ENCODE data around the gene EXOC6B. TPM values are rescaled to one million over a fixed set of nuclear protein-coding genes. Genes with fewer than 3 reads are reported as not detected.

Gene EXOC6B
- total RNA-seq, 1 donor from 2014 or later, result 45.3 TPM

- no peak for DNase-seq
These were observed 3.1 kb upstream of the EXOC6B start for GRCh38 chr2:72828840-72829507.

DNA sequence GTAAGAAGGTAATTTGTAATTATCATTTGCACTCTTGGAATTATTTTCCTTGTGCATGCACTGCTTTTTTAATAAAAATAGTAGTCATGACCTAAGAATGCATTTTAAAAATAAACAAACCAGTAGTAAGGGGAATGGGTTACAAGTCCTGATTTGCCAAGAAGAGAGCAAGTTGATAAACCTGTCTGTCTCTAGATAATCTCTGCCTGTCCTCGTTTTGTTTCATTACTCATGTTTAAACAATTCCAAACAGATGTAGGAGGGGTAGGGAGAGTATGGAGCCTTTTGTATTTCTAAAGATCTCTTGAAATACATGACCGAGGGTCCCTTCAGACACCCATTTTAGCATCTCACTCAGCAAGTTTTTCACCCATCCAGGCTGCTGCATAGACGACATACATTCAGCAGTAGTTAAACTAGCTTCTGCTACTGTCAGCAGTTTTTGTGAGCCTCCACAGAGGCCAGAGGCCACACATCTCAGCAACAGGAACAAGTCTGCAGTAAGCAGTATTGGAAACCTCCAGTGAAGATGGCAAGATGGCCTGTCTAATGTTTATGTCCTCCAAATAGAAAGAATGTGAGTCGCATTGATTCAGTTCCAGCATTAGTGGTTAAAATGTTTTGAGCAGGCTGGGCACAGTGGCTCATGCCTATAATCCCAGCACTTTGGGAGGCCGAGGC lies 2.3 kb upstream of the EXOC6B start:
- DNase-seq, result peak; percentile 1

GRCh38 chr2:72827487-72827886 lies 1.7 kb upstream of the EXOC6B start:
- no peak for DNase-seq

DNA sequence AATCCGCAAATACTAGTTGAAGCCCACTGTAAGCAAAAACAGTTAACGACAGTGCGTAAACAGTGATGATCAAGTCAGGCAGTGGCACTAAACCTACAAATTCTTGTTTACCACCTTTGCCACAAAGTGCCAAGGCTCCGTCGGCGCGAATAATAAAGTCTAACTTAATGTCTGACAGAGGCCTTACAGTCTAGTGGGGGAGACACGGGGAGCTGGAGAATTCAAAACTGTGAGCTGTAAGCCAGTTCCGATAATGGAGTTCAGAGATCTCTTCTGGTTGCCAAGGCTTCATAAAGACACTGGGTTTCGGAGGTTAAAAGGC lies 284 bp upstream of the EXOC6B start:
- peak; percentile 22 for DNase-seq

GRCh38 chr2:72824224-72824842 lies 1.5 kb downstream of the EXOC6B start:
- no peak for DNase-seq

DNA sequence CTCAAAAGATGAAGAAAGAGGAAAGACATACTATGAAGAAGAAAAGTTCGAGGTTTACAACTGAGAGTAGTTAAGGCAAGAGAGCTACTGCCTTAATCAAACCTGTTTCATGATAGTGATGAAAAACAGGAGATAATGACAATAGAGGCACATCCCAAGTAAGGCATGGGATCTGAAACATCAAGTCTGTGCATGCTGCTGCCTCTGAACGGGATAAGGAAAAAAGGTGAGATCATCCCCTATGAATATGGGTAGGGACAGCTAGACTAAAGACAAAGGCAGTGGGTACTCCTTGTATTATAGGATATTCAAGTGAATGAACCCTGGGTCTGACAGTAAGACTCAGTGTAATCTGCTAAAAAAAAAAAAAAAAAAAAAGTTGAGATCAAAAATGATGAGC lies 3.0 kb downstream of the EXOC6B start:
- no peak for DNase-seq

GRCh38 chr2:72821983-72822382 lies 3.9 kb downstream of the EXOC6B start:
- no peak for DNase-seq

DNA sequence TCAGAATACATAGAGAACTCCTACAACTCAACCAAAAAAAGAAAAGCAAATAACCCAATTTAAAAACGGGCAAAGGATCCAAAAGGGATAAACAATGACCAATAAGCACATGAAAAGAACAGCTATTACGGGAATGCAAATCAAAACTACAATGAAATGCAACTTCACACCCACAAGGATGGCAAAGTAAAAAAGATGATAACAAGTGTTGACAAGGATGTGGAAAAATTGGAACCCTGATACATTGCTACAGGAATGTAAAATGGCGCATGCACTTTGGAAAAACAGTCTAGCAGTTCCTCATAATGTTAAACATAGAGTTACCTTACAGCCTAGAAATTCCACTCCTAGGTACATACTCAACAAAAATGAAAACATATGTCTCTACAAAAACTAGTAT lies 4.7 kb downstream of the EXOC6B start:
- no peak for DNase-seq

GRCh38 chr2:72819501-72819900 lies 6.3 kb downstream of the EXOC6B start:
- no peak for DNase-seq

GRCh38 chr2:72815655-72816278 lies 10.1 kb downstream of the EXOC6B start:
- no peak for DNase-seq

DNA sequence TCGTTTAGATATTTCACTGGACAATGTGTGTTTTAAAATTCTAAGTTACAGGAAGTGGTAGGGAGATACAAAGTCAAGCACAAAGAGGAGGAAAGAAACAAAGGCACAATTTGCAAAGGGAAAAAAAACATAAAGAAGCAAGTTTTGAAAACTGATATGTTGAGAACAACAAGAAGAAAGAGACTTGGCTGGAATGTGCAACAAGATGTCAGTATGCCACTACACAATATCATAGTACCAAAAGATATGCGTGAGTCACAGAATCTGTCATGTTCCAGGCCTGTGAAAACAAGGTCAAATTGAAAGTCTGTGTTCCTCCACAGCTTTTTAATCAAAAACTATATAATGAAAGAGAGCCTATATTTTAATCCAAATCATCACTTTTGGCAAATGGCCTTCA lies 12.0 kb downstream of the EXOC6B start:
- DNase-seq, result no peak

DNA sequence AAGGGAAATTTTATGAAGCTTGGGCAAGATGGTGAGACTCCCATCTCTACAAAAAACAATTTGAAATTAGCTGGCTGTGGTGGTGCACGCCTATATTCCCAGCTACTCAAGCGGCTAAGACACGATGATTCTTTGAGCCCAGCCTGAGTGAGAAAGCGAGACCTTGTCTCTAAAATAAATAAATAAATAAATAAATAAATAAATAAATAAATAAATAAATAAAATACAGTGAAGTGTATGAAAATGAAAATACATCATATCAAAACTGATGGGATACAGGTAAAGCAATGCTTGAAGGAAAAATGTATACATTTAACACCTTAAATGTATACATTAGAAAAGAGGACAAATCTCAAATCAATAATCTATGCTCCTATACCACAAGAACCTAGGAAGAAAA lies 15.7 kb downstream of the EXOC6B start:
- DNase-seq, result no peak

- DNase-seq, result no peak
These were observed 16.7 kb downstream of the EXOC6B start for GRCh38 chr2:72809095-72809494.

DNA sequence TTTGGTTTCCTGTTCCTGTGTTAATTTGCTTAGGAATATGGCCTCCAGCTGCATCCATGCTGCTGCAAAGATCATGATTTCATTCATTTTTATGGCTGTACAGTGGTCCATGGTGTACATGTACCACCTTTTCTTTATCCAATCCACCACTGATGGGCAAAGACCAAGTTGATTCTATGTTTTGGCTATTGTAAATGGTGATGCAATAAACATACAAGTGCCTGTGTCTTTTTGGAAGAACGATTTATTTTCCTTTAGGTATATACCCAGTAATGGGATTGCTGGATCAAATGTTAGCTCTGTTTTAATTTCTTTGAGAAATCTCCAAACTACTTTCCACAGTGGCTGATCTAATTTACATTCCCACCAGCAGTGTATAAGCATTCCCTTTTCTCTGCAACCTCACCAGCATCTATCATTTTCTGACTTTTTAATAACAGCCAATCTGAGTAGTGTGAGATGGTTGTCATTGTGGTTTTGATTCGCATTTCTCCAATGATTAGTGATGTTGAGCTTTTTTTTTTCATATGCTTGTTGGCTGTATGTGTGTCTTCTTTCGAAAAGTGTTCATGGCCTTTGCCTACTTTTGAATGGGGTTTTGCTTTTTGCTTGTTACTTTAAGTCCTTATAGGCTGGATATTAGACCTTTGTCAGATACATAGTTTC lies 19.4 kb downstream of the EXOC6B start:
- DNase-seq, result no peak

- no peak for DNase-seq
These were observed 22.1 kb downstream of the EXOC6B start for GRCh38 chr2:72803626-72804320.

GRCh38 chr2:72803151-72803550 lies 22.7 kb downstream of the EXOC6B start:
- no peak for DNase-seq

- no peak for DNase-seq
These were observed 25.3 kb downstream of the EXOC6B start for GRCh38 chr2:72800492-72800891.

GRCh38 chr2:72797740-72798139 lies 28.1 kb downstream of the EXOC6B start:
- DNase-seq, result no peak

GRCh38 chr2:72796766-72797165 lies 29.1 kb downstream of the EXOC6B start:
- DNase-seq, result no peak

DNA sequence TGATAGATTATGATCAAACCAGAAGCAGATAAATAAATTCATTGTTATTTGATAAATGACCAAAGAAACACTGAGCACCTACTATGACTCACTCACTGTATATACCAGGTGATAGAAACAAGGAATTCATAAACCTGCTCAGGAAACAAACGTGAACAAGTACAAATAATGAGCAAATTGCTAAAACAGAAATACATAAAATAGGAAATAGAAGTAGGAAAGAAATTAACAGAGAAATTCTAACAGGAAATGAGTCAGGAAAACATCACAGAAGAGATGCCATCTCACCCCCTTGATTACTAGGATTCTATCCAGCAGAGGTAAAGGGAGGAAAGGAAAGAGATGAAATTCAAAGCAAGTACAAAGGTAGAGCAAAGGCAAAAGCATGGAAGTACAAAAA lies 31.3 kb downstream of the EXOC6B start:
- no peak for DNase-seq

DNA sequence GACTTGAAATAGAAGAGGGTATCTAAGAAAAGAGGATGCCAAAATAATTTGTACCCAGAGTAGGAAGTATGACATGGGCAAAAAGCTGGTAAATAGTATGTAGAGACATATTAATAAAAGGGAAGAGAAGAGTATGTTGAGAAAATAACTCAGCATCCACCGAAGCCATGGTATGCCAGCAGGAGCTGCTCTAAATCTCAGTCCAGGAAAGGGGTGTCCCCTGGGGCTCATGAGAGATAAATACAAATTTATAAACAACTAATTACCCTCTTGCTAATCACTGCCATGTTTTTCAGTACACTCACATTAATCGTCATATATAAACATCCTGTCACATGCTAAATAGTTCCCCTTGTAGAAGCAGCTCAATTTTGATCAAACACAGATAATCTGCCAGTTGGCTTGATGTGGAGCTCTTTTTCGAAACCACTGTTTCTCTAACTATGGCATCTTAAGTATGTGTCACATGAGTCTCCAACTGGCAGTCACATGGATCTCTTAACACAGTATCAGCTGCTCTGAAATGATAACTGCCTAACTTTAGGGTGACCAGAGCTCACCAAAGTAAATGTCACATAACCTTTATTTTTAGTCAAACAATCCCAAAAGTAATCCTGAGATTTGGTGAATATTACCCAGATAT lies 31.9 kb downstream of the EXOC6B start:
- DNase-seq, result peak; percentile 22

DNA sequence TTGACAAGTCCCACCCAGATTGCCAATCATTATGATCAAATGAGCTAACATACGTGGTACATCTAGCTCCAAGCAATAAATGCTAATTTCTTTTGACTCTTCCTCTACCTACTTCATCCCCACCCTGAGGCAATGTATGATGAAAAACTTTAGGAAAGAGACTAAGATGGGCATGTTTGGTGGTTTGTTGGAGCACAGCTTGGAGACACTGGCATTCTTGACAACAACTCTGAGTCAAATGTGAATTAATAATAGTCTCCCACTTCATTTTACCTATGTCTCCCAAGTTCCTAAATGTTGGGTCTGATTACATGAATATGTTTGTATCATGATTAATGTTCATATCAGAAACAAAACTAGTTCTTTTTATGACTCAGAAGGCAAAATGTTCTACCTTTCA lies 36.6 kb downstream of the EXOC6B start:
- DNase-seq, result no peak

All from skin of body (tissue), 2 donors.